Stimulated activated CD4-positive, alpha-beta T cell treated with anti-CD3 and anti-CD28 coated beads, Interleukin-15, amount 100 ng/mL, for 24 hours (primary cell): ENCODE measurements around the gene PEX1.
"Not testable (repeated sequence)": the region's sequence is repeated elsewhere in the genome, so short reads cannot be mapped to it uniquely, and the experiment has no call there.

Source experiments
- DNase-seq: peaks from one replicate; pipeline ENCODE4 v3.0.0-alpha.2; 2020

PEX1 gene

GRCh38 chr7:92503767-92504166, 24.6 kb downstream of the PEX1 start:
- DNase-seq = no peak

- DNase-seq = no peak
These were observed 29.8 kb downstream of the PEX1 start for GRCh38 chr7:92498557-92498956.

- DNase-seq = no peak
These were observed 31.4 kb downstream of the PEX1 start for GRCh38 chr7:92496876-92497275.

GRCh38 chr7:92489634-92490033, 38.7 kb downstream of the PEX1 start:
- no peak for DNase-seq

GRCh38 chr7:92487804-92488203, 40.5 kb downstream of the PEX1 start:
- no peak for DNase-seq

GRCh38 chr7:92485974-92486373, 42.3 kb downstream of the PEX1 start:
- no peak for DNase-seq

- no peak for DNase-seq
These were observed 42.9 kb downstream of the PEX1 start for GRCh38 chr7:92485267-92485892.

GRCh38 chr7:92484226-92484625, 44.1 kb downstream of the PEX1 start:
- not testable (repeated sequence) for DNase-seq

GRCh38 chr7:92483624-92484023, 44.7 kb downstream of the PEX1 start:
- not testable (repeated sequence) for DNase-seq

- DNase-seq = not testable (repeated sequence)
These were observed 49.2 kb downstream of the PEX1 start for GRCh38 chr7:92479146-92479545.

- no peak for DNase-seq
These were observed 49.6 kb downstream of the PEX1 start for GRCh38 chr7:92478711-92479110.

- no peak for DNase-seq
These were observed 50.2 kb downstream of the PEX1 start for GRCh38 chr7:92478095-92478494.

GRCh38 chr7:92477681-92478080, 50.6 kb downstream of the PEX1 start, which contains the start of gene ERVW-1:
TSS of gene ERVW-1 (minus strand) at chr7:92477946. CDS start at chr7:92470381, 7,565 bp downstream.
- not testable (repeated sequence) for DNase-seq

- DNase-seq = not testable (repeated sequence)
These were observed 52.3 kb downstream of the PEX1 start for GRCh38 chr7:92475851-92476590.

GRCh38 chr7:92475261-92475770, 53.0 kb downstream of the PEX1 start:
- not testable (repeated sequence) for DNase-seq

GRCh38 chr7:92473989-92474388, 54.3 kb downstream of the PEX1 start:
- DNase-seq = not testable (repeated sequence)

GRCh38 chr7:92468589-92468988, 59.7 kb downstream of the PEX1 start:
- not testable (repeated sequence) for DNase-seq

GRCh38 chr7:92466682-92467081, 61.6 kb downstream of the PEX1 start:
- DNase-seq = no peak

GRCh38 chr7:92464515-92464914, 63.8 kb downstream of the PEX1 start:
- DNase-seq = no peak

- DNase-seq = no peak
These were observed 65.8 kb downstream of the PEX1 start for GRCh38 chr7:92462560-92462959.

GRCh38 chr7:92461027-92462003, 67.0 kb downstream of the PEX1 start:
- DNase-seq = peak; percentile 29

GRCh38 chr7:92460510-92460909, 67.8 kb downstream of the PEX1 start:
- no peak for DNase-seq

GRCh38 chr7:92460109-92460508, 68.2 kb downstream of the PEX1 start:
- no peak for DNase-seq
